HG02759 (cell line): ENCODE results near the gene NCOA7.
A peak's percentile ranks its signal among the peaks of the same experiment; 100 is the strongest.
"Not testable (repeated sequence)": the region's sequence is repeated elsewhere in the genome, so short reads cannot be mapped to it uniquely, and the experiment has no call there.

Experiments
- ATAC-seq: cut with Tn5 transposase; IDR thresholded peaks from one replicate; pipeline ENCODE4 v1.9.1; 2021; ENCODE audit warnings: mild to moderate bottlenecking, moderate library complexity; ENCODE audit not compliant: unreplicated experiment

NCOA7 gene

DNA sequence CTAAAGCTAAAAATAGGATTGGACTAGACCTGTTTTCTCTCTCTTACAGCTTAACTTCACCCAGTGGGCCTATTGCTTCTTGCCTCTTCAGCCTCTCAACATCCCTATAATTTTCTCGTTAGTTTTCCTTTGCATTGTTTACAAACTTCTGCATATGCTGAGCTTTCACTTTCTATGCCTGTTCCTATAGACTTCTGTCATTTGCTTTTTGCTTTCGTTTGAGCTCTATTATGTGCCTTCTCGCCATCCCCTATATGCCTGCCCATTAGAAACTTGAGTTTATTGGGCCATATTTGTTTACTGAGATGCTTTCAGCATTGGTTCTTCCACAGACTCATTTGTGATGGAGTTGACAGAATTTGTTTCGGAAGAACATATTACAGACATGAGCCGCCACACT, 40.9 kb downstream of the NCOA7 start:
- ATAC-seq = no peak

DNA sequence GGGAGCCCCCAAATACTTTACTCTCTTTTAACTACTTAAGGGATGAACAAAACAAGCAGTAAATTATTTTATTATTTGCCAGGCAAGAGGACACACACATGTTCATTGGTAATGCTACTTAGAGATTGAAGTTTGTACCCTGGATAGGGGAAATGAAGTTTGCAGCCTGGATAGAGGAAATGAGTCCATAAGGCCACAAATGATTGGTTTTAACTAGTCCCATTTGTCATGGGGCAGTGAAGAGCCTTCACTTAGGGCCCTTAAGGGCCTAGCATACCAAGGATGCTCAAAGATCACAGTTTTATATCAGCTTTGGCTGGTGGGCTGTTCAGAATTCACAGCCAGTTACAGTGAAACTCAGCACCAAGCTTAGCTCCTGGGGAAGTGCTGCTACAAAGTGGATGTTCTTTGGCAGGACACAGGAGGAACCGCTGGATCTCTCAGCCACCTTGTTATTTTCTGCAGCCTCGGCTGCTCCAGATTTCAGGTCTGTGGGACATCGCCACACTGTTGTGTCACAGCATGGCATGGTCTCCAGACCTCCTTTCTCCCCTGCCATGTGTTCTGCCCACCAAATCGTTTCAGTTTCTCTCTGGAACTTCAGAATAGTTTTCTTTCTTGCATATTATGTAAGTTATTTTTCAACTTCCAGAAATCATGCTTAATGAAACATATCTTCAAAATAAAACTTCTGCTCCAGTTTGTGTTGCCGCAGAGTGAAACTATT, 41.8 kb downstream of the NCOA7 start:
- no peak for ATAC-seq

DNA sequence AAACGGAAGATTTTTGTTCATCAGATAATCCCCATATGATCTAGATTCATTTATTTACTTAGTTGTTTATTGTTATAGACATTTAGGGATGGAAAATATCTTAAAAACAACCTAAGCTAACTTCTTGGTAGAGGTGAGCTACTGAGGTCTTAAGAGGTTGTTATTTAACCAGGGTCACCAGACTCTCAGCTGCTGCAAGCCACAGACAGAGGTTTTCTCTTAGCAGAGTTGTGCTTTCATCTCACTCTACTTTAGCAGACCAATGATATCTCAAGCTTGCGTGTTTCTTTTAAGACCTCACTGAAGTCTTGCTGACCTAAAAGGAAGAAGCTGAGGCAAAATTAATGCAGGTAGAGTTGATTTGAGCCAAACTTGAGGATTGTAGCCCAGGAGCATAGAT, 43.6 kb downstream of the NCOA7 start:
- peak; percentile 84 for ATAC-seq

DNA sequence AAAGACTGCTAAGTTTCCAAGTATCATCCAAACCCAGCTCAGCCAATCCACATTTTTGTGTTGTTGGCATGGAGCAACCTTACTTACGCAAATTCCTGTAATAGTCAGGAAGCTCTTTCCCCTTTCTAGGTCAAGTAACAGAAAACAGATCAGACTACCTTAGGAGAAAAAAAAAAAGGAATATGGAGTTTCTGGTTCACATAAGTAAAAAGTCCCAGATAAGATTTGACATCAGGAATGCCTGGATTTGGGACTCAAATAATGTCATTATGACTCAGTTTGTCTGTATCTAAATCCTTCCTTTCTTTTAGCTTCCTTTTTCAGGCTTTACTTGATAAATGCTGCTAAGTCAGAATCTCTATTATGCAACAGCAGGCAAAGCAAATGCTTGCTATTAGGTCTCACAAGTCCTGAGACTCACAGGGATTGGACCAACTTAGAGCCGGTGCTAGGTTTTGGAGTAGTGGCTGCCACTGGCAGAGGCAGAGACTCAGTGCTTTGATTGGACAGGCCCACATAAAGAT, 44.5 kb downstream of the NCOA7 start:
- ATAC-seq = no peak

DNA sequence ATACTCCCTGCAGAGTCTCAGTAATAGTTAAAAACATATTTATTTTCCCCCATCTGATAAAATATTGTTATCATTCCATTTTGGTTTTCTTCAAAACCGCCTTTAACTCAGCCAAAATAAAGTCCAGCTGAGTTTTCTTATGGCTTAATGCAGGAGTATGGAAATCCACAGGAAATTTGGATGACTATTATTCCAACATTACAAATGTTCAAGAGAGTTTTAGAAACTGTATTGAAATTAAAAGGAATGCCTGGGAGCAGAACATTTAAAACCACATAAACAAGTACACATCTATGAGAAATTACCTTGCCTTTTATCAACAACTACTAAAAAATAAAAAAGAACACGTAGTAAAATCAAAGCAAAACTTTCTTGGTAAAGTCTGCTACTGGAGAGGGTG, 45.7 kb downstream of the NCOA7 start:
- no peak for ATAC-seq

DNA sequence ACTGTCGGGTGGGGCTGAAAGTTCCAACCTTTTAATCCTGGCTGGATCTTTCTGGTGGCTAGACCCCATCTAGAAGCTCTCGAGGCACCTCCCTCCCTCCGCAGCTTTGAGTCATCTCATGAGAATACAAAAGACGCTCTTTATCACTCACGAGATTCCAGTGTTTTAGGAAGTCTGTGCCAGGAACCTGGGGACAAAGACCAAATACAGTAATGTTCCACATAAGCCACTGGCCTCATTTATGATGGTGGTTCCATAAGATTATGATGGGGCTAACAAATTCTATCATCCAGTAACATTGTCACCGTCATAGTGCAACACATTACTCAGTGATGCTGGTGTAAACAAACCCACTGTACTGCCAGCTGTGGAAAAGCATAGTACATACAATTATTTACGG, 48.7 kb downstream of the NCOA7 start:
- no peak for ATAC-seq

DNA sequence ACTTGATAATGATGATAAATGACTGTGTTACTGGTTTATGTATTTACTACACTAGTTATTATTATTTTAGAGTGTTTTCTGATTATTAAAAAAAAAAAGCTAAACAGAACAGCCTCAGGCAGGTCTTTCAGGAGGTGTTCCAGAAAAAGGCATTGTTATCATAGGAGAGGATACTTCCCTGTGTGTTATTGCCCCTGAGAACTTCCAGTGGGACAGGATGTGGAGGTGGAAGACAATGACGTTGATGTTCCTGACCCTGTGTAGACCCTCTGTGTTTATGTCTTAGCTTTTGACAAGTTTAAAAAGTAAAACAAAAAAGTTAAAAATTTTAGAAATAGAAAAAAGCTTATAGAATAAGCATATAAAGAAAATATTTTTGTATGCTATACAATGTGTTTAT, 49.1 kb downstream of the NCOA7 start:
- ATAC-seq = no peak

DNA sequence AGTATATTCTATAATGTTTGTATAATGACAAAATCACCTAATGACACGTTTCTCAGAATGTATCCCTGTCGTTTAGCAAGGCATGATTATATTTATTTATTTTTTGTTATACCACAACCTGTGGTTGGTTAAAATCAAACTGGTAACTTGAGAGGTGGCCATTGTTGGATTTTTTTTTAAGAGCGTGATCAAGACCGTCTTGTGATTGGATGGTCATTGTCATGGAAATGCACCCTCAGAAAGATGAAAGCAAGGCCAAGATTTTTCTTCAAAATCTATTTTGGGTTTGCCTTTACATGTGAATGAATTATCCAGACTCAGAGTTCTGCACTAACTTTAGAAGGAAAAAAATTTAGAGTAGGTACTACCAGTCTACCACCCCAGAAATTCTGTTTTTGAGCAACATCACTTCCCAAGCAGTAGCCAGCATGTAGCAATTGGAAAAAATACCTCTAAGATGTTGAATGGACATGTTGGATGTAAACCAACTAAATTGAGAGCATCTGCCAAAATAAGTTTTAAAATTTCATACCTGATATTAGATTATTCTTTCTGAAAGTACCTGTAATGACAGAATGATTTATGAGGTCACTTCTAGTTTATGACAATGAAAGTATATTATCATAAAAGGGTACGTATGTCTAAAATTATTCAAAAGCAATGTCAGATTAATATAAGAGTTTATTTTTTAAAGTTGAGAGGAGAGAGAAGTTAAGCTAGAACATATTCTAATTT, 50.8 kb downstream of the NCOA7 start:
- no peak for ATAC-seq

DNA sequence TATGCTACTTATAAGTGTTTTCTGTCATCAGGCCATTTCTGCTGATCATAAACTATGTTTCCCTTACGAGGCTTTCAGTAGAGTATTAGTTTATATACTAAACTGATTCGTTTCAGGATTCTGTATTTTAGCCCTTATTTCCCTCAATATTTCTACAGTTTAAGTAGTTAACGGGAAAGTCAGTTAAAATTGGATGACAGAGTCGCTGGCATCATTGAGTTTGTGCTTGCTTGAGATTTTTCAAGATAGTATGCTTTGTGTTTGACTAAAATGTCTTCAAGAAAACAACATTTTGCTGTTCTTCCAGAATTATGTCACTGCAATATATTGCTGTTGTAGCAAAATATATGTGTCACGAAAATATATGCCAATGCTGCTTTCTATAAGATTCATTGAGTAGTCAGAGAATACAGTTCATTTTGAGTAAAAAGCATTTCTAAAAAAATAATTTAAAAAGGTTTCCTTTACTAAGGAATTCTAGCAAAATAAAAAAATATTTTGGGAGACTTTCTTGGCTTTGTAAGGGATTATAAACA, 51.4 kb downstream of the NCOA7 start:
- ATAC-seq = no peak

DNA sequence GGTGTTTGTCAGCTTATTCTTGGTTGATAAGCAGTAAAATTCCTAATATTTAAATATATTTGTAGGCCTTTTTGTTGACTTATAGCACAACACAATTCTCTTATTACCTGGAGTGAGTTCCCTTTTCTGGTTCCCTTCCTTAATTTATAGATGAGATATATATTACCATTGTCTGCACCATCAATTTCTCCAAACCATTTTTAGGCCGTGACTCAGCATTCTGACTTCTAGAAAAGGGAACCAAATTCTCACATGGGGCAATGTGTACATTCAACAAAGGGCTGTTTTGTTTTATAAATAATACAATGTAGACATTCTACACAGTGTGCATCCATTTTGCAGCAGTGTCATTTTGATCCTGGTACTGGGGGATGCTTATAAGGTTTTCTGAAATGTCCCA, 52.8 kb downstream of the NCOA7 start:
- ATAC-seq = no peak

DNA sequence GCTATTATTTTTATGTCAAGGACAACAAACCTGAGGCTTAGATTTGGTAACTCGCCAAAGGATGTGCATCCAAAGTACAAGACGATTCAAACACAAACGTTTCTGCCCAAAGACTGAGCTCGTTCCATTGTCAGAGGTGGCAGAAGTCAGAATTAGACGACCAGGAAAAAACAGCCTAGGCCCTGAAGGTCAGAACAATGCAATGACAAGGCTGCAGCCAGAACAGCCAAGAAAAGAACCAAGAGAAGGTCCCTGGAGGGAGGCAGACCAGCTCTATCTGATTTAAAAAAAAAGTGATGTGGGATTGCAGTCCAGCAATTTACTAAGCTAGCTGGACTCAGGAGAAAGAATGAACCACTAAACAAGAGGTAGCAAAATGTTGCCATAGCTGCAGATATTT, 54.2 kb downstream of the NCOA7 start:
- no peak for ATAC-seq

DNA sequence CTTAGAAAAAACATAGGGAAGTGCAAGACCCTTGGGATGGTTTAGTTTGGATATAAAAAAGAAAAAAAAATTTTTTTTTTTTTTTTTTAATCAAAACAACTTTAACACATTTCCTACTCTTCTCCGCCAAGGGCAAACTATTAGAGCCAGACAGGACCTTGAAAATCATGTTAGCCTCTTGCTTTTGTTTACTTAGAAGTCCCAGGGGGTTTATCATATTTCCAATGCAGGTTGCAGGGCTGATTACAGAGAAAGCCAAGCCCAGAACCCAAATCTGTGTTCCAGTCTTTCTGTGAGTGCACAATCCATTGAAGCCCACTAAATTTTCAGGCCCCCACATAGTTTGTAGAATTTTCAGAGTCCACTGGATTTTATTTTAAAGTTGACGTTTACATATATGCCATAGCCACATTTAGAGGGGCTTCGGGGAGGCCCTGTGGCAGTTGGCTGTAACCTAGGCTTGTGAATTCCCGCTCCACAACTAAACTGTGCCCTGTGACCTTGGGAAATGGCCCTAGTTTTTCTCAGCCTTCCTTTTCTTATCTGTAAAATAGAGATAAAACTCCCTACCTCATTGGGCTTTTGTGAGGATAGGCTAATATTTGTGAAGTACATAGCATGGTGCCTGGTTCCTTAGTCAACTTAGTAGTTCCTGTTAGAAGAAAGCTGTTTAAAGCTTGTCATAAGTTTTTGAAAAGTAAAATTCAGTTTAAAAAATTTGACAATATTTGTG, 55.7 kb downstream of the NCOA7 start:
- no peak for ATAC-seq

DNA sequence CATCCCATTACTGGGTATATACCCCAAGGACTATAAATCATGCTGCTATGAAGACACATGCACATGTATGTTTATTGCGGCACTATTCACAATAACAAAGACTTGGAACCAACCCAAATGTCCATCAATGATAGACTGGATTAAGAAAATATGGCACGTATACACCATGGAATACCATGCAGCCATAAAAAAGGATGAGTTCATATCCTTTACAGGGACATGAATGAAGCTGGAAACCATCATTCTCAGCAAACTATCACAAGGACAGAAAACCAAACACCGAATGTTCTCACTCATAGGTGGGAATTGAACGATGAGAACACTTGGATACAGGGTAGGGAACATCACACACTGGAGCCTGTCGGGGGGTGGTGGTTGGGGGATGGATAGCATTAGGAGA, 57.5 kb downstream of the NCOA7 start:
- ATAC-seq = not testable (repeated sequence)

DNA sequence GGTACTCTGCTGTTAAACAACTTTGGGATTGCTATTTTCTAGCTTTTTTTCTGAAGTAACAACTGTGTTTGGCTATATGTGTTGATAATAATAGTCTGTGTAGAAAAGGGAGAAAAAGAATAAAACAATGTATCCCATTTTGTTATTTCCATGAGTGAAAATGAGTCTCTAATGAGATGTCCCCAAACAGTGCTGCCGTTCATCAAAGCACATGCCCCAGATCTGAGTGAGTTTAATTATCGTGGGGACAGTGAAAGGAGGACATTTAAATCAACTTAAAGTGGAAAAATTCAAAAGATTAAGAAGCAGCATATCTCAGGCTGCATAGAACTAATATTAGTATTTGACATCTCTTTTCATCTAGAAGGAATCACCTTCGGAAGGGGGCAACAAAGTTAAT, 59.6 kb downstream of the NCOA7 start:
- no peak for ATAC-seq

DNA sequence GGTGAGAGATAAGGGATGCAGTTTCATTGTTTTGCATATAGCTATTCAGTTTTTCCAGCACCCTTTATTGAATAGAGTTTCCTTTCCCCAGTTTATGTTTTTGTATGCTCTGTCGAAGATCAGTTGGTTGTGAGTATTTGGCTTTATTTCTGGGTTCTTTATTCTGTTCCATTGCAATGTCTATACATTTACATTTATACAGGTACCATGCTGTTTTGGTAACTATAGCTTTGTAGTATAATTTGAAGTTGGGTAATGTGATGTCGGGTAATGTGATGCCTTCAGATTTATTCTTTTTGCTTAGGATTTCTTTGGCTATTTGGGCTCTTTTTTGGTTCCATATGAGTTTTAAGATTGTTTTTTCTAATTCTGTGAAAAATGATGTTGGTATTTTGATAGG, 61.8 kb downstream of the NCOA7 start:
- no peak for ATAC-seq

DNA sequence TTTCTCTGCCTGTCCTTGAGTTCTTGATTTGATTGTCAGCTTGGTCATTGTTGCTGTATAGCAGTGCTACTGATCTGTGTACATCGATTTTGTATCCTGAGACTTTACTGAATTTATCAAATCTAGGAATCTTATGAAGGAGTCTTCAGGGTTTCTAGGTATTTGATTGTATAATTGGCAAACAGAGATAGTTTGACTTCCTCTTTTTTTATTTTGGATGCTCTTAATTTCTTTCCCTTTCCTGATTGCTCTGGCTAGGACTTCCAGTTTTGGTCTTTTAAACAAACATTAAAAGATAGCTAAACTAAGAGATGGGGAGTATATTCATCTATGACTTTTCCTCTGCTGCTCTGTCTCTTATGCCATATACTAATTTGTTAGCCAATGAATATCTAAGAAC, 62.4 kb downstream of the NCOA7 start:
- ATAC-seq = no peak

DNA sequence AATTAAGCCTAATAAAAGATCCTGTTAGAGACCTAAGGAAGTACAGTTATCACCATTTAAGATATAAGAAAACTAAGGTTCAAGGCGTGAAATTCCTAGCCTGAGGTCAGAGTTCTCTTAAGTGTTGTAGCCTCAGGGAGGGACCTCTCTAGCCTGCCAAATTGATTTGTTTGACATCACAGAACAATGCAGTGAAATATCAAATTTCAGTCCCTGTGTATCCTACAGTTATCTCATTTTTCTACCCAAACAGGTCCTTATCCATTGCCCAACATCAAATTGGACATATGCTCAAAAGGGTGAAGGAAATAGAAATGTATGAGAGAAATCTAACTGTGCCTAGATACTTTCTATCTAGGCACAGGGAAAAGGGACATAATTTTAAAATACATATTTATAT, 63.0 kb downstream of the NCOA7 start:
- ATAC-seq = no peak

DNA sequence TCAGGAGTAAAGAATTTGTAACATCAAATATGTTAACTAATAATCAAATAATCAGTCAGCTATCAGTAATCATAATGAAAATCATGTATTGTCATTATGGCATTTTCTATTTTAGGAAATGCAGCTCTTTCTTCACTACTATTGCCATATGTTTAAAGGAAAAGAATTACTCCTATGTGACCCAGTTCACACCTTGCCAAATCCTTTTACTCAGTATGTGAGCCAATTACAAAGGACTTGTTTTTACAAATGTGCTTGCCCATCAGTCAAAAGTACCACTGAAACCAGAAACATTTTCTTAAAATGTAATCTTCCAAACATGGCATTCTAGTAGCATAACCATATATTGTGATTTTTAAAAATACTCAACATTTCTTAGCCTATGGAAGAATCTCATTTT, 63.6 kb downstream of the NCOA7 start:
- no peak for ATAC-seq

DNA sequence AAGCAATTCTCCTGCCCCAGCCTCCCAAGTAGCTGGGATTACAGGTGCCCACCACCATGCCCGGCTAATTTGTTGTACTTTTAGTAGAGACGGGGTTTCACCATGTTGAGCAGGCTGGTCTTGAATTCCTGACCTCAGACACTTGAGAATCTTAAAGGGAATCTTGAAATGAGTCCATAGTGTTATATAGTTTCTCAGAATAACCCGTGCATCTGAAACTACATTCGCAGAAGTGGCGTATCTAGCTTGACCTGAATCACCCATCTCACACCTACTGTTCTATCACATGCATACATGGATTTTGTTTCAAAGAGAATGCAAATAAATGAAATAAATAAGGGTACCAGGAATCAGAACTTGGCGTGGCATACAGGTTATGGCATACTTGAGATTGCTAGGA, 65.0 kb downstream of the NCOA7 start:
- ATAC-seq = no peak

DNA sequence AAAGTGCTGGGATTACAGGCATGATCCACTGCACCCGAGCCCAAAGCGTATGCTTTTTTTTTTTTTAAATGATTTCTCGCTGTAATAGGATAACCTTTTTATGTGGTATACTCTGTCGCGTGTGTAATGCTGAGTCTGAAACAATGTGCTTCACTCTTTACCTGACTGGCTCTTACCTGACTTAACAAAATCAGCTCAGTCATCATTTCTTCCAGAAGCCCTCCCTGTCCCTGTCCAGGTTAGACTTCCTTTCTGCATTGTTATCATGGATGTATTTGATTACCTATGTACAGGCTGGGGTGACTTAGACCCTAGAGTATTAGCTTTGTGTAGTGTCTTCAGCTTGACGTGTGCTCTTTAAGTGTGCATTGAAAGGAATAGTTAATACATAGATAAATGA, 67.1 kb downstream of the NCOA7 start:
- ATAC-seq = no peak
